Liver (tissue), 9 donors: ENCODE measurements around the gene F8. TPM values are rescaled to one million over a fixed set of nuclear protein-coding genes. Genes with fewer than 3 reads are reported as not detected.

Experiments
- DNase-seq: peaks from one replicate; pipeline ENCODE4 v3.0.0-alpha.2; 2017; ENCODE audit warnings: low spot score
- H3K27ac ChIP-seq, 2 donors: one replicate each; pipeline ENCODE4 v1.7.0; 2013; ENCODE audit warnings: inconsistent platforms in 2 of 2, low read length in 2 of 2, control low read depth in 1 of 2, low read depth in 1 of 2, mild to moderate bottlenecking in 1 of 2
- H3K27me3 ChIP-seq, 4 donors: one replicate each; pipeline versions ENCODE4 v1.6.1 to v1.7.0; 2013; ENCODE audit warnings: low read length in 3 of 4, inconsistent platforms in 1 of 4, mild to moderate bottlenecking in 1 of 4, moderate library complexity in 1 of 4; ENCODE audit not compliant: control insufficient read depth in 4 of 4, insufficient read depth in 4 of 4
- H3K36me3 ChIP-seq, 4 donors: one replicate each; pipeline versions ENCODE4 v1.6.1 to v1.7.0; 2013; ENCODE audit warnings: low read length in 3 of 4, mild to moderate bottlenecking in 3 of 4, low read depth in 1 of 4, moderate library complexity in 1 of 4; ENCODE audit not compliant: control insufficient read depth in 4 of 4, insufficient read depth in 3 of 4
- H3K4me1 ChIP-seq, 4 donors: one replicate each; pipeline versions ENCODE4 v1.6.1 to v1.7.0; 2013; ENCODE audit warnings: low read length in 3 of 4, mild to moderate bottlenecking in 3 of 4, moderate library complexity in 1 of 4; ENCODE audit not compliant: control insufficient read depth in 4 of 4, insufficient read depth in 4 of 4
- H3K4me3 ChIP-seq, 3 donors: one replicate each; pipeline versions ENCODE4 v1.6.1 to v1.7.0; 2013; ENCODE audit warnings: low read length in 3 of 3, control low read depth in 1 of 3, low read depth in 1 of 3, mild to moderate bottlenecking in 1 of 3
- H3K9ac ChIP-seq, 2 donors: one replicate each; pipeline ENCODE4 v1.7.0; 2013; ENCODE audit warnings: low read length in 2 of 2, mild to moderate bottlenecking in 2 of 2, moderate library complexity in 2 of 2, control low read depth in 1 of 2, low read depth in 1 of 2
- H3K9me3 ChIP-seq, 4 donors: one replicate each; pipeline versions ENCODE4 v1.6.1 to v1.7.0; 2013; ENCODE audit warnings: low read length in 3 of 4; ENCODE audit not compliant: control insufficient read depth in 4 of 4
- CTCF ChIP-seq: fragments of 150-350 bp; IDR thresholded peaks from 2 replicates; pipeline ENCODE4 v1.5.1; 2017; ENCODE audit warnings: improper control_type of control experiment, low read depth, low read length; ENCODE audit not compliant: missing input control
- EGR1 ChIP-seq, 2 donors: IDR thresholded peaks; 2 replicates each; pipeline ENCODE4 v1.6.1; 2016 to 2018; ENCODE audit warnings: antibody characterized with exemption in 2 of 2, low read depth in 2 of 2
- FOXA1 ChIP-seq: IDR thresholded peaks from 2 replicates; pipeline ENCODE4 v1.6.1; 2016; ENCODE audit warnings: antibody characterized with exemption
- FOXA2 ChIP-seq: IDR thresholded peaks from 2 replicates; pipeline ENCODE4 v1.6.1; 2016; ENCODE audit warnings: antibody characterized with exemption
- GABPA ChIP-seq, 2 donors: IDR thresholded peaks in 1 of 2; conservative IDR thresholded peaks in 1 of 2; 2 replicates each; pipeline ENCODE4 v1.6.1; 2016; ENCODE audit warnings: antibody characterized with exemption in 2 of 2, mild to moderate bottlenecking in 1 of 2, moderate library complexity in 1 of 2
- HNF4A ChIP-seq, 2 donors: conservative IDR thresholded peaks; 2 replicates each; pipeline ENCODE4 v1.6.1; 2016; ENCODE audit warnings: antibody characterized with exemption in 2 of 2, mild to moderate bottlenecking in 2 of 2
- HNF4G ChIP-seq: IDR thresholded peaks from 2 replicates; pipeline ENCODE4 v1.6.1; 2016; ENCODE audit warnings: antibody characterized with exemption
- JUND ChIP-seq, 2 donors: IDR thresholded peaks; 2 replicates each; pipeline ENCODE4 v1.6.1; 2016; ENCODE audit warnings: antibody characterized with exemption in 2 of 2
- NR2F2 ChIP-seq: IDR thresholded peaks from 2 replicates; pipeline ENCODE4 v1.6.1; 2016; ENCODE audit warnings: antibody characterized with exemption
- RAD21 ChIP-seq, 2 donors: IDR thresholded peaks; 2 replicates each; pipeline ENCODE4 v1.6.1; 2016; ENCODE audit warnings: antibody characterized with exemption in 2 of 2, mild to moderate bottlenecking in 2 of 2
- REST ChIP-seq: IDR thresholded peaks from 2 replicates; pipeline ENCODE4 v1.6.1; 2016; ENCODE audit warnings: antibody characterized with exemption, mild to moderate bottlenecking
- RXRA ChIP-seq, 2 donors: IDR thresholded peaks; 2 replicates each; pipeline ENCODE4 v1.6.1; 2017 to 2018; ENCODE audit warnings: antibody characterized with exemption in 2 of 2, mild to moderate bottlenecking in 1 of 2
- SP1 ChIP-seq: IDR thresholded peaks from 2 replicates; pipeline ENCODE4 v1.6.1; 2018; ENCODE audit warnings: antibody characterized with exemption, mild to moderate bottlenecking
- TAF1 ChIP-seq: conservative IDR thresholded peaks from 2 replicates; pipeline ENCODE4 v1.6.1; 2016; ENCODE audit warnings: antibody characterized with exemption, mild to moderate bottlenecking
- YY1 ChIP-seq: IDR thresholded peaks from 2 replicates; pipeline ENCODE4 v1.6.1; 2016; ENCODE audit warnings: antibody characterized with exemption, mild to moderate bottlenecking
- WGBS: extraction: QIAGEN DNeasy Blood & Tissue Kit; methylation state at CpG from one replicate; pipeline ENCODE4 v1.1.7; 2013; 5-methylcytosine and 5-hydroxymethylcytosine counted together
- polyA plus RNA-seq, 2 donors: library from polyadenylated mRNA; stranded (reverse) in 1 of 2; unstranded in 1 of 2; fragments of 200-250 nt in 1 of 2; fragments of >200 nt in 1 of 2; fragmentation: Nextera tagmentation in 1 of 2; extraction: Ambion mirVana in 1 of 2; gene quantifications; one replicate each; pipeline versions ENCODE4 v1.2.1 to v1.2.3, GENCODE V29; 2013 to 2015
- total RNA-seq, 2 donors: library from RNA; depleted of rRNA; stranded (reverse); fragments of >200 nt; gene quantifications; one replicate each; pipeline ENCODE4 v1.2.3, GENCODE V29; 2014
- TF ChIP-seq, protein P1 (sequence below): IDR thresholded peaks from 2 replicates; pipeline ENCODE4 v1.6.1; 2016; ENCODE audit warnings: antibody characterized with exemption
- TF ChIP-seq, protein P2 (sequence below): IDR thresholded peaks from 2 replicates; pipeline ENCODE4 v1.6.1; 2016; ENCODE audit warnings: antibody characterized with exemption
- TF ChIP-seq, protein P3 (sequence below): IDR thresholded peaks from 2 replicates; pipeline ENCODE4 v1.6.1; 2016; ENCODE audit warnings: antibody characterized with exemption
- donor health status: healthy.
- donor health status: healthy.
- donor health status: healthy.
- donor health status: healthy.
- donor health status: healthy.

Gene F8
- total and polyA plus RNA-seq, 4 donors, result 8.0 to 22.3 (median 13.8) TPM

GRCh38 chrX:155056471-155056870, 33.9 kb upstream of the F8 start:
- no peaks in the 10 kb centered on the region for H3K27me3 ChIP-seq
- no peak overlapping the region for H3K4me3 ChIP-seq
- peaks cover 2 to 31% (median 26%) of the 10 kb centered on the region in 4 donors for H3K4me1 ChIP-seq
- H3K27ac ChIP-seq, result peak overlapping the region in 1 of 2 donors; percentile 69
- H3K36me3 ChIP-seq, result peaks cover 0 to 5% (median 1%) of the 10 kb centered on the region in 4 donors
- H3K9ac ChIP-seq, result no peak overlapping the region
- H3K9me3 ChIP-seq, result no peaks in the 10 kb centered on the region
- DNase-seq, result no peak
- TF ChIP-seq REST (no peak), GABPA (IDR thresholded peaks at IDR 0.05 in 1 of 2, conservative IDR thresholded peaks at IDR 0.05 in 1 of 2) (no peak), HNF4G (no peak), RAD21 (IDR thresholded peaks at IDR 0.05) (no peak), YY1 (no peak), FOXA1 (no peak), FOXA2 (no peak), RXRA (IDR thresholded peaks at IDR 0.05) (no peak), NR2F2 (no peak), HNF4A (conservative IDR thresholded peaks at IDR 0.05) (no peak), SP1 (no peak), JUND (IDR thresholded peaks at IDR 0.05) (no peak), CTCF (no peak), TAF1 (no peak), EGR1 (IDR thresholded peaks at IDR 0.05; ENCODE audit: low read depth in 2 of 2) (no peak)
- TF ChIP-seq, protein P1, sequence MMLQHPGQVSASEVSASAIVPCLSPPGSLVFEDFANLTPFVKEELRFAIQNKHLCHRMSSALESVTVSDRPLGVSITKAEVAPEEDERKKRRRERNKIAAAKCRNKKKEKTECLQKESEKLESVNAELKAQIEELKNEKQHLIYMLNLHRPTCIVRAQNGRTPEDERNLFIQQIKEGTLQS, result no peak
- TF ChIP-seq, protein P2, sequence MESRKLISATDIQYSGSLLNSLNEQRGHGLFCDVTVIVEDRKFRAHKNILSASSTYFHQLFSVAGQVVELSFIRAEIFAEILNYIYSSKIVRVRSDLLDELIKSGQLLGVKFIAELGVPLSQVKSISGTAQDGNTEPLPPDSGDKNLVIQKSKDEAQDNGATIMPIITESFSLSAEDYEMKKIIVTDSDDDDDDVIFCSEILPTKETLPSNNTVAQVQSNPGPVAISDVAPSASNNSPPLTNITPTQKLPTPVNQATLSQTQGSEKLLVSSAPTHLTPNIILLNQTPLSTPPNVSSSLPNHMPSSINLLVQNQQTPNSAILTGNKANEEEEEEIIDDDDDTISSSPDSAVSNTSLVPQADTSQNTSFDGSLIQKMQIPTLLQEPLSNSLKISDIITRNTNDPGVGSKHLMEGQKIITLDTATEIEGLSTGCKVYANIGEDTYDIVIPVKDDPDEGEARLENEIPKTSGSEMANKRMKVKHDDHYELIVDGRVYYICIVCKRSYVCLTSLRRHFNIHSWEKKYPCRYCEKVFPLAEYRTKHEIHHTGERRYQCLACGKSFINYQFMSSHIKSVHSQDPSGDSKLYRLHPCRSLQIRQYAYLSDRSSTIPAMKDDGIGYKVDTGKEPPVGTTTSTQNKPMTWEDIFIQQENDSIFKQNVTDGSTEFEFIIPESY, result no peak
- TF ChIP-seq, protein P3, sequence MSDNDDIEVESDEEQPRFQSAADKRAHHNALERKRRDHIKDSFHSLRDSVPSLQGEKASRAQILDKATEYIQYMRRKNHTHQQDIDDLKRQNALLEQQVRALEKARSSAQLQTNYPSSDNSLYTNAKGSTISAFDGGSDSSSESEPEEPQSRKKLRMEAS, result no peak
- WGBS, result 94% methylated on average over 1 of the region's 1 CpG
